GM23338 (cell line): ENCODE data around the gene HADH. TPM values are rescaled to one million over a fixed set of nuclear protein-coding genes. Genes with fewer than 3 reads are reported as not detected.

Source experiments
- ATAC-seq: fragments of 200-7000 bp; cut with Tn5 transposase; 3 replicates; pipeline ENCODE4 v1.9.1; 2020
- DNase-seq: peaks from one replicate; pipeline ENCODE4 v3.0.0-alpha.2; 2015; ENCODE audit warnings: low spot score
- H2AFZ ChIP-seq: fragments of 200-600 bp; sonication (generic); 2 replicates; pipeline ENCODE4 v1.8.0; 2016; ENCODE audit warnings: antibody characterized with exemption, mild to moderate bottlenecking, moderate library complexity
- H3F3A ChIP-seq: fragments of 200-600 bp; sonication (generic); replicated peaks from 2 replicates; pipeline ENCODE4 v1.8.0; 2017; ENCODE audit warnings: antibody characterized with exemption, mixed run types, low read depth
- H3K27ac ChIP-seq: fragments of 200-600 bp; sonication (generic); 2 replicates; pipeline ENCODE4 v1.6.1; 2016; ENCODE audit warnings: low read depth
- H3K27me3 ChIP-seq: fragments of 200-600 bp; sonication (generic); 2 replicates; pipeline ENCODE4 v1.8.0; 2016; ENCODE audit warnings: mild to moderate bottlenecking, mixed run types, moderate library complexity; ENCODE audit not compliant: insufficient read depth
- H3K36me3 ChIP-seq: fragments of 200-600 bp; sonication (generic); 2 replicates; pipeline ENCODE4 v1.8.0; 2016; ENCODE audit warnings: mild to moderate bottlenecking; ENCODE audit not compliant: insufficient read depth
- H3K4me1 ChIP-seq: fragments of 200-600 bp; sonication (generic); 2 replicates; pipeline ENCODE4 v1.8.0; 2016; ENCODE audit warnings: mild to moderate bottlenecking, moderate library complexity; ENCODE audit not compliant: insufficient read depth
- H3K4me2 ChIP-seq: fragments of 200-600 bp; sonication (generic); 2 replicates; pipeline ENCODE4 v1.7.1; 2017; ENCODE audit warnings: mixed run types
- H3K4me3 ChIP-seq: fragments of 200-600 bp; sonication (generic); 2 replicates; pipeline ENCODE4 v1.6.1; 2016; ENCODE audit warnings: mixed run types
- H3K79me2 ChIP-seq: fragments of 200-600 bp; sonication (generic); replicated peaks from 2 replicates; pipeline ENCODE4 v1.8.0; 2017; ENCODE audit warnings: mild to moderate bottlenecking; ENCODE audit not compliant: insufficient read depth
- H3K9me2 ChIP-seq: fragments of 200-600 bp; sonication (generic); 2 replicates; pipeline ENCODE4 v1.8.0; 2017; ENCODE audit not compliant: insufficient read depth
- H4K20me1 ChIP-seq: fragments of 200-600 bp; sonication (generic); replicated peaks from 2 replicates; pipeline ENCODE4 v1.8.0; 2017; ENCODE audit warnings: mild to moderate bottlenecking; ENCODE audit not compliant: insufficient read depth
- H3K27ac Mint-ChIP-seq: 2 replicates; pipeline ENCODE4 v1.8.0; 2020; ENCODE audit warnings: inconsistent platforms, mild to moderate bottlenecking, moderate library complexity, mixed read lengths
- H3K27me3 Mint-ChIP-seq: 3 replicates; pipeline ENCODE4 v1.8.0; 2022; ENCODE audit warnings: low read depth, mild to moderate bottlenecking, moderate library complexity, mixed read lengths, inconsistent platforms; ENCODE audit not compliant: insufficient read depth, poor library complexity
- H3K36me3 Mint-ChIP-seq: 3 replicates; pipeline ENCODE4 v1.8.0; 2021; ENCODE audit warnings: low read depth, mild to moderate bottlenecking, inconsistent platforms, moderate library complexity, mixed read lengths
- H3K4me1 Mint-ChIP-seq: 3 replicates; pipeline ENCODE4 v1.8.0; 2020; ENCODE audit warnings: mild to moderate bottlenecking, inconsistent platforms, mixed read lengths
- H3K4me3 Mint-ChIP-seq: 3 replicates; pipeline ENCODE4 v1.8.0; 2021; ENCODE audit warnings: moderate library complexity, mild to moderate bottlenecking, inconsistent platforms, mixed read lengths
- H3K9me3 Mint-ChIP-seq: 3 replicates; pipeline ENCODE4 v1.8.0; 2020; ENCODE audit warnings: moderate library complexity, mild to moderate bottlenecking, inconsistent platforms, mixed read lengths
- CREB1 ChIP-seq: fragments of 250-450 bp; sonication (Bioruptor Pico); IDR thresholded peaks from 2 replicates; pipeline ENCODE4 v1.5.0; 2020; ENCODE audit warnings: low read depth, mild to moderate bottlenecking, moderate library complexity
- CTCF ChIP-seq, 2 experiments: fragments of 200-600 bp in 1 of 2; sonication (generic) in 1 of 2; conservative IDR thresholded peaks; 2 replicates each; pipeline versions ENCODE4 v1.5.1 to v1.6.1; 2016 to 2017; ENCODE audit warnings: antibody characterized with exemption in 2 of 2, low read depth in 2 of 2, mild to moderate bottlenecking in 2 of 2, moderate library complexity in 1 of 2
- EZH2 ChIP-seq: fragments of 200-600 bp; sonication (generic); IDR thresholded peaks from one replicate; pipeline ENCODE4 v1.8.0; 2017; ENCODE audit warnings: antibody characterized with exemption, mild to moderate bottlenecking, low read depth; ENCODE audit not compliant: unreplicated experiment
- JUNB ChIP-seq: IDR thresholded peaks from one replicate; pipeline ENCODE4 v1.6.1; 2016; ENCODE audit warnings: antibody characterized with exemption; ENCODE audit not compliant: unreplicated experiment
- POLR2AphosphoS5 ChIP-seq: IDR thresholded peaks from 2 replicates; pipeline ENCODE4 v1.6.1; 2016; ENCODE audit warnings: antibody characterized with exemption, low read depth
- ZNF331 ChIP-seq: fragments of 250-450 bp; sonication (Bioruptor Pico); IDR thresholded peaks from 2 replicates; pipeline ENCODE4 v1.5.0; 2020; ENCODE audit warnings: low read depth, mild to moderate bottlenecking, moderate library complexity
- polyA plus RNA-seq: library from polyadenylated mRNA; unstranded; fragments of >200 nt; fragmentation: Nextera tagmentation; extraction: Ambion mirVana; gene quantifications from 2 replicates; pipeline ENCODE4 v1.2.1, GENCODE V29; 2016
- total RNA-seq: library from RNA; depleted of rRNA; stranded (reverse); fragments of >200 nt; shearing (Covaris generic); gene quantifications from 2 replicates; pipeline ENCODE4 v1.2.3, GENCODE V29; 2014
- TF ChIP-seq, protein P1 (sequence below): IDR thresholded peaks from 2 replicates; pipeline ENCODE4 v1.6.1; 2016; ENCODE audit warnings: antibody characterized with exemption
- TF ChIP-seq, protein P2 (sequence below): IDR thresholded peaks from one replicate; pipeline ENCODE4 v1.6.1; 2018; ENCODE audit warnings: antibody characterized with exemption; ENCODE audit not compliant: unreplicated experiment

Gene HADH
- total and polyA plus RNA-seq, 2 experiments from 2014 or later: 39.1 to 39.2 TPM

- Mint-ChIP-seq H3K4me3 (no peak overlapping the region; the same call in 2 of the 3 replicates), H3K27ac (no peak overlapping the region), H3K4me1 (peaks cover 33% of the 10 kb centered on the region), H3K36me3 (peaks cover 21% of the 10 kb centered on the region), H3K9me3 (no peaks in the 10 kb centered on the region), H3K27me3 (no peaks in the 10 kb centered on the region)
- Histone ChIP-seq H3K79me2 (peaks cover 77% of the 10 kb centered on the region), H3K9me2 (no peaks in the 10 kb centered on the region), H3K36me3 (no peaks in the 10 kb centered on the region), H3K4me1 (peaks cover 22% of the 10 kb centered on the region), H3K4me3 (no peak overlapping the region), H2AFZ (no peak overlapping the region), H3F3A (no peaks in the 10 kb centered on the region), H3K4me2 (peak overlapping the region; percentile 44), H3K27me3 (peaks cover 2% of the 10 kb centered on the region), H4K20me1 (peaks cover 31% of the 10 kb centered on the region), H3K27ac (no peak overlapping the region)
- TF ChIP-seq EZH2: no peak
- TF ChIP-seq CREB1: no peak
- DNase-seq (no peak), ATAC-seq (no peak)
Observed at GRCh38 chr4:107993969-107994368, 4.3 kb downstream of the HADH start.

DNA sequence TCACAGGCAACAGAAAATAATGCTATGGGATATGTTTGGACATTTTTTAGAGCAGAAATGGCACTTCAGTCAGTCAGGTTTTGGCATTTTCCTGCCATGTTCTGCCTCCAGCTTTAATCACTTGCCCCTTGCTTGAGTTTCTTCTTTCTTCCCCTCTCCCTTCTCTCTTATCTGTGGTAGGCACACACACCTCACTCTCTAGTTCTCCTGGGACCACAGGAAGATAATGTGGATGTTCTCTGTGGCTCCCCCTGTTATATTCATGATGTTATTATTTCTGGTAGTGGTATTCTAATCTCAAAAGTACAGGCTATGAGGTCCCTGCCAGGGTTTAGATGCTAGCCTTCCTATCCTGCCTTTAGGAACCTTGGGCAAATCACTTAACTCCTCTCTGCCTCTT is 5.2 kb downstream of the HADH start:
- peaks cover 79% of the 10 kb centered on the region for H3K79me2 ChIP-seq
- H2AFZ ChIP-seq: no peak overlapping the region
- TF ChIP-seq, protein P1, sequence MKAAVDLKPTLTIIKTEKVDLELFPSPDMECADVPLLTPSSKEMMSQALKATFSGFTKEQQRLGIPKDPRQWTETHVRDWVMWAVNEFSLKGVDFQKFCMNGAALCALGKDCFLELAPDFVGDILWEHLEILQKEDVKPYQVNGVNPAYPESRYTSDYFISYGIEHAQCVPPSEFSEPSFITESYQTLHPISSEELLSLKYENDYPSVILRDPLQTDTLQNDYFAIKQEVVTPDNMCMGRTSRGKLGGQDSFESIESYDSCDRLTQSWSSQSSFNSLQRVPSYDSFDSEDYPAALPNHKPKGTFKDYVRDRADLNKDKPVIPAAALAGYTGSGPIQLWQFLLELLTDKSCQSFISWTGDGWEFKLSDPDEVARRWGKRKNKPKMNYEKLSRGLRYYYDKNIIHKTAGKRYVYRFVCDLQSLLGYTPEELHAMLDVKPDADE: no peak
- TF ChIP-seq EZH2: no peak
- ATAC-seq (no peak), DNase-seq (no peak)
- no peaks in the 10 kb centered on the region for H3K9me2 ChIP-seq
- no peaks in the 10 kb centered on the region for H3K36me3 ChIP-seq
- H3K4me3 ChIP-seq: no peak overlapping the region
- no peak overlapping the region for H3K27ac Mint-ChIP-seq
- H3K9me3 Mint-ChIP-seq: no peaks in the 10 kb centered on the region
- H3K4me1 Mint-ChIP-seq: peaks cover 30% of the 10 kb centered on the region
- no peaks in the 10 kb centered on the region for H3F3A ChIP-seq
- no peak overlapping the region for H3K27ac ChIP-seq
- no peaks in the 10 kb centered on the region for H3K27me3 Mint-ChIP-seq
- H3K36me3 Mint-ChIP-seq: peaks cover 30% of the 10 kb centered on the region
- no peak overlapping the region for H3K4me2 ChIP-seq
- no peak overlapping the region for H3K4me3 Mint-ChIP-seq
- peaks cover 31% of the 10 kb centered on the region for H4K20me1 ChIP-seq
- no peaks in the 10 kb centered on the region for H3K27me3 ChIP-seq
- H3K4me1 ChIP-seq: peaks cover 18% of the 10 kb centered on the region

DNA sequence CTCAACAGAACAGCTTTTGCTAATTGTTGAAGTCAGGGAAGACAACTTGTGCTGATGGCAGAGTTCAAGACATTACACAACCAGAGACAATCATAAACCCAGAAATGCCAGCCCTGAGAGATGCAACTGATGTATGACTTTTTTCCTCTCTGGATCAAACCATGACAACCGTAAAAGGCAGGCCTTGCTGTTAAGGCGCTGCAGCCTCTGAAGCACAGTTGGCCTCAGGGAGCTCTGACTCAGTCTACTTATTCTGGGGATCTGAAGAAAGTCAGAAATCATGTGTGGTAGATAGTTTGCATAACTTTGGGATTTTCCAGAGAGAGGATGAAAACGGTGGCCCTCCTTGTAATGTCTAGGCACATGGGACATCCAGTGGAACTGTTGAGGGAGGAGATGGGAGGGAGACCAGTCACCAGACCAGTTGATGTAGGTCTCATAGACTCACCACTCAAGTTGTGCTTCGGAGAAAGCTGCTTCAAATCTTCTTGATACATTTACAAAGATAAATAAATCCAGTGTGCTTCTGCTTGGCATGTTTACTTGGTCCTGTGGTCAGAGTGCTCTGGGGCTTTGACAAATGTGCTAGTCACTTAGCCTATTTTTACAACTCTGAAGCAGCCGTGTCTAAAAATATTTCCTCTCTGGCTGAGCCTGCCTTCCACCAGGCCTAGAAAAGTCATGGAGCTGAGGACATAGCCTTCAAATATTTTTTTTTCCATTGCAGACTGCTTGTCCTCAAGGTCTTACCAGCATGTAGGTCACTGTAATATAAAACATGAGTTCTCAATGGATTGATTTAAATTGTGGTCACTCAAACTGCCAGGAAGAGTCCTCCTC is 7.5 kb downstream of the HADH start:
- H3K4me1 ChIP-seq: peaks cover 11% of the 10 kb centered on the region
- H3K27me3 ChIP-seq: no peaks in the 10 kb centered on the region
- ATAC-seq (no peak), DNase-seq (no peak)
- H3F3A ChIP-seq: no peaks in the 10 kb centered on the region
- no peak overlapping the region for H2AFZ ChIP-seq
- H3K4me2 ChIP-seq: no peak overlapping the region
- Mint-ChIP-seq H3K27me3 (no peaks in the 10 kb centered on the region), H3K4me1 (peaks cover 19% of the 10 kb centered on the region), H3K36me3 (peaks cover 53% of the 10 kb centered on the region), H3K27ac (no peak overlapping the region; the same call in 1 of the 2 replicates), H3K9me3 (peaks cover 4% of the 10 kb centered on the region; the same call in 2 of the 3 replicates), H3K4me3 (no peak overlapping the region)
- no peaks in the 10 kb centered on the region; the same call in 1 of the 2 replicates for H3K36me3 ChIP-seq
- peaks cover 24% of the 10 kb centered on the region for H4K20me1 ChIP-seq
- H3K79me2 ChIP-seq: peaks cover 58% of the 10 kb centered on the region
- no peak overlapping the region for H3K4me3 ChIP-seq
- H3K27ac ChIP-seq: no peak overlapping the region
- H3K9me2 ChIP-seq: no peaks in the 10 kb centered on the region; the same call in 1 of the 2 replicates
- TF ChIP-seq JUNB (no peak), EZH2 (no peak), POLR2AphosphoS5 (no peak), CTCF (conservative IDR thresholded peaks at IDR 0.05; ENCODE audit: low read depth in 2 of 2) (no peak), CREB1 (no peak), ZNF331 (CRISPR knock-in tag) (no peak)
- TF ChIP-seq, protein P2, sequence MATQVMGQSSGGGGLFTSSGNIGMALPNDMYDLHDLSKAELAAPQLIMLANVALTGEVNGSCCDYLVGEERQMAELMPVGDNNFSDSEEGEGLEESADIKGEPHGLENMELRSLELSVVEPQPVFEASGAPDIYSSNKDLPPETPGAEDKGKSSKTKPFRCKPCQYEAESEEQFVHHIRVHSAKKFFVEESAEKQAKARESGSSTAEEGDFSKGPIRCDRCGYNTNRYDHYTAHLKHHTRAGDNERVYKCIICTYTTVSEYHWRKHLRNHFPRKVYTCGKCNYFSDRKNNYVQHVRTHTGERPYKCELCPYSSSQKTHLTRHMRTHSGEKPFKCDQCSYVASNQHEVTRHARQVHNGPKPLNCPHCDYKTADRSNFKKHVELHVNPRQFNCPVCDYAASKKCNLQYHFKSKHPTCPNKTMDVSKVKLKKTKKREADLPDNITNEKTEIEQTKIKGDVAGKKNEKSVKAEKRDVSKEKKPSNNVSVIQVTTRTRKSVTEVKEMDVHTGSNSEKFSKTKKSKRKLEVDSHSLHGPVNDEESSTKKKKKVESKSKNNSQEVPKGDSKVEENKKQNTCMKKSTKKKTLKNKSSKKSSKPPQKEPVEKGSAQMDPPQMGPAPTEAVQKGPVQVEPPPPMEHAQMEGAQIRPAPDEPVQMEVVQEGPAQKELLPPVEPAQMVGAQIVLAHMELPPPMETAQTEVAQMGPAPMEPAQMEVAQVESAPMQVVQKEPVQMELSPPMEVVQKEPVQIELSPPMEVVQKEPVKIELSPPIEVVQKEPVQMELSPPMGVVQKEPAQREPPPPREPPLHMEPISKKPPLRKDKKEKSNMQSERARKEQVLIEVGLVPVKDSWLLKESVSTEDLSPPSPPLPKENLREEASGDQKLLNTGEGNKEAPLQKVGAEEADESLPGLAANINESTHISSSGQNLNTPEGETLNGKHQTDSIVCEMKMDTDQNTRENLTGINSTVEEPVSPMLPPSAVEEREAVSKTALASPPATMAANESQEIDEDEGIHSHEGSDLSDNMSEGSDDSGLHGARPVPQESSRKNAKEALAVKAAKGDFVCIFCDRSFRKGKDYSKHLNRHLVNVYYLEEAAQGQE: no peak
